NCI-H526 (cell line): Measurements from ENCODE around the gene SMIM29.
A peak's percentile ranks its signal among the peaks of the same experiment; 100 is the strongest.

Source experiments
- DNase-seq, 2 experiments: peaks; one replicate each; lab custom pipeline; 2025; lab: John Stamatoyannopoulos, UW

SMIM29 gene

DNA sequence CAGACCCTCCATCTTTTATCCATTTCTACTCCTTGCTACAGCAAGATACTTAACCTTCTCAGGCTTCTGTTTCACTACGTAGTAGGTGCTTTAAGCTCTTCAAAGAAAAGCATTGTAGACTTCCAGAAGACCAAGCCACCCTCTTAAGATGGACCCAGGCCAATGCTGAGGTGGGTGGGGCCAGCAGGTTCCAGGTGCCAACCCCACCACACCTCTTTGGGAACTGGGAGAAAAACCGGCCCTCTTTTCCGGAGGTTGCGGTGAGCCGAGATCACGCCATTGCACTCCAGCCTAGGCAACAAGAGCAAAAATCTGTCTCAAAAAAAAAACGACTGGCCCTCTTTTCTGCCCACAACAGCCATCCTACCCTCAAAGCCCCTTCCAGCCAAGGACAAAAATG is 22.7 kb downstream of the SMIM29 start:
- no peak for DNase-seq

GRCh38 chr6:34225551-34225950 is 23.3 kb downstream of the SMIM29 start:
- DNase-seq, result no peak

DNA sequence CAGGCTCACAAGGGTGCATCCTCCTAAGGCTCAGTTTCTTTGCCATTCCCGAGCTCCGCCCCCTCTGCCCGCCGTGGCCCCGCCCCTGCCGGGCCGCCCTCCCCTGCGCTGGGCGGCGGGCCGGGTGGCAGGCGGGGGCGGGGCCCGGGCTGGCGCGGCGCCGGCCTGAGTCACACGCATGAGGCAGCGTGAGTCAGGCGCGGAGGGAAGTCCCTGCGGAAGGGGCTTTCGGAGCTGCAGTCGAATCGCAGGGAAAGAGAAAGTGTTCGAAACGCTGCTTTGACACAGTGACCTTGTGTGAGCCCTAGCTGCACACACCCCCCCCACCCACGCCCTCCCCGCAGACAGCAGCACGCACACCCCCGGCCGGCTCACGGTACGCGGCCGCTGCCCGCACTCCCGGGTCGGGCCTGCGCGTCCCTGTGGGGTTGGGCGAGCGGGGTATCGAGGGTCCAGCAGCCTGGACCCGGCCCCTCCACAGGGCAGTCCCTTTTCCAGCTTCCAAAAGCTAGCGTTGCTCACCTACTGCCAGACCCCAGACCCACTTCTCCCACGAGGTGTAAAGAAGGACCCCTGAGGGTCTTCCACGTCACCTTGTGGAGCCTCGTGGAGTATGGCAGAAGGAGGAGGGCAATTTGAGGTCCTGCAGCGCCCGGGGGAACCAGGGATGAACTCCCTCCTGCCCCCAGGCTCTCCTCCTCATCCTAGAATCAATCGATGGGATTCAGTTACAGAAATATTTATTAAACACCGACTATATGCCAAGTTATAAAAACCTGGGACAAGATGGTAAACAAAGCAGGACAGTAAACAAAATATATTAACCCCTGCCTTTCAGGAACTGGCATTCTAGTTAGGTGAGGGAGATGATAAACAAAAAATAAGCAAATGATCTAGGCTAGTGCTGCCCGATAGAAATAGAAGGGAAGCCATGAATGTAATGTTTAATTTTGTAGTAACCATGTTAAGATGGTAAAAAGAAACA is 24.6 kb downstream of the SMIM29 start:
- peak in 1 of 2 experiments; percentile 94 for DNase-seq

GRCh38 chr6:34223381-34223955 is 25.3 kb downstream of the SMIM29 start:
- peak; percentile 39 to 74 for DNase-seq

DNA sequence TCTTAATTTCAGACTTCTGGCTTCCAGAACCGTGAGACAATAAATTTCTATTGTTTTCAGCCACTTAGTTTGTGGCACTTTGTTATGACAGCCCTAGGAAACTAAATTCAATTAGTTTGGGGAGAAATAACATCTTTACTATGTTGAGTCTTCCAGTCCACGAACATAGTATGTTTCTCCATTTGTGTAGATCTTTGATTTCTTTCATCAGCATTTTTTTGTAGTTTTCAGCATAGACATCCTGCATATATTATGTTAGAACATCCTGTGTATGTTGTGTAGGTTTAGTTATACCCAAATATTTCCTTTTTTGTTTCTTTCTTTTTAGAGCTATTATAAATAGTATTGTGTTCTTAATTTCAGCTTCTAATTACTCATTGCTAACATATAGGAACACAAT is 30.1 kb downstream of the SMIM29 start:
- no peak for DNase-seq

- no peak for DNase-seq
Observed at GRCh38 chr6:34213772-34214171, 35.0 kb downstream of the SMIM29 start.

DNA sequence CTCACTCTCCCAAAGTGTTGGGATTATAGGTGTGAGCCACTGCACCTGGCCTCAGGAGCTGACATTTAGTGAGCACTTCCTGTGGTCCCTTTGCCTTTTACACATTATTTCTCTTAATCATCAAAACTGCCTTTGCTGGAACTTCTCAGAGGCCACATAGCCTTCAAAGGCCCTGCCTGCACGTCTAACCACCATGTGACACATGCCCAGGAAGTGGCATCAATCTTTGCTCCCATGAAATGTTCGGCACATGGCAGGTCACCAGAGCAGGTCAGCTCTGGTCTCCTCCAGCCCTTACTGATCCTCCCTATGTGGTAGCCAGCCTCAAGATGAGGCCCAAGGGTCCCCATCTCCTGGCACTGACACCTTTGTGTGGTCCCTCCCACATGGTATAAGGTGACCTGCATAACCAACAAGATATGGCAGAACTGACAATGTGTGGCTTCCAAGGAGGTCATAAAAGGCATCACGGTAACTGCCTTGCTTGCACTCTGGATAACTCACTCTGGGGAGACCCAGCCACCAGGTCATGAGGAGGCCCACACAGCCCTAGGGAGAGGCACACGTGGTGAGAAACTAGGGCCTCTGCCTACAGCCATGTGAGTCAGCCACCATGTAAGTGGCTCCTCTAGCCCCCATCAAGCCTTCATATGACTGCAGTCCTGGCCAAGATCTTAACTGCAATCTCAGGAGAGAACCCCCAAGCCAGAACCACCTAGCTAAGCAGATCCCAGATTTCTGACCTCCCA is 40.9 kb downstream of the SMIM29 start:
- no peak for DNase-seq

DNA sequence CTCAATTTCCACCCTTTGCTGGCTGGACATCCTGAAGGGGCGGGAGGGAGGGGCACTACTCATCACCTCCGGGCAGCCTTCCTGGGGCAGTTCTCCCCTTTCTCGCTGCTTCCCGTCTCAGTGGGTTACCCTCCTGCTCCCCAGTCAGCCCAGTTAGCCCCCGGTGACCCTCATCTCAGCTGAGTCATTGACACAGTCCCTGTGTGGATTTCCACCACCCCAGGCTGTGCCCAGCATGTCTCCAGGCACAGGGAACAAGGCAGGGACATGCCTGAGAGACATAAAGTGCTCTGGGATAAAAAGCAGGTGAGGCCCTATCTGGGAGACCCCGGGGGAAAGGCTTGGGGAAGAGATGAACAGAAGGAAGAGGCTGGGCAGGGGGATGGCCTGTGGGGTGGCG is 42.1 kb downstream of the SMIM29 start:
- no peak for DNase-seq

DNA sequence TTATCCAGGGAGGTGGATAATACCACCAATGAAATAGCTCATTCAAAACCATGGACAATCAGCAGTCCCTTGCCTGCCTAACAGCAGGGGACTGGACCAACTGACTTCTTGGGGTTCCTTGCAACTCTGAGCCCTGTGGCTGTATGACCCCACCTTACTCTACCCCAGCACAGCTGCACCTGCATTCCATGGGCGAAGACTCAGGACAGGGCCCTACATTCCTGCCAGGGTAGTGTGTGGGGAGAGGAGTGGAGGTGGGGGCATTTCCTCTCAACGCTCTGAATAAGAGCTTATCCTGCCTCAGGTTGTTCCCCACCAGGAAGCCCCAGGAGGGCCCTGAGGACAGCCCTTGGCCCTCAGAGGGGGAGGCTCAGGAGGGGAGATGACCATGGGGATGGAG is 42.9 kb downstream of the SMIM29 start:
- no peak for DNase-seq

DNA sequence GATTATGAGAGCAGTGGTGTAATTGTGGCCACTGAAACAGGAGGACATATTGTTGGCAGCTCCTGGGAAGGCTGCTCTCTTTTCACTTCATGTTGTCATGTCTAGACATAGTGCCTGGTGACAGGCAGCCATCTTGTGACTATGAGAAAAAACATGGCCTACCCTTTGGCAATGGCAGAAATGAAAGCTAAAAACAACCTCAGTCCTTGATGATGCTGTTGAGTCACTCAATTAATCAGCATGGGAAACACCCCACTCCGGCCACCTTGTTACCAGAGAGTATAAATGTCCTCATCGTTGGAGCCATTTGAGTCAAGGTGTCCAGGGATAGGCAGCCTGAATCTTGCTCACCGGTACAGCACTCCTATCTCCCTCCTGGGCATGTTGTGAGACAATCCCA is 43.3 kb downstream of the SMIM29 start:
- no peak for DNase-seq

- no peak for DNase-seq
Observed at GRCh38 chr6:34204693-34205092, 44.1 kb downstream of the SMIM29 start.

DNA sequence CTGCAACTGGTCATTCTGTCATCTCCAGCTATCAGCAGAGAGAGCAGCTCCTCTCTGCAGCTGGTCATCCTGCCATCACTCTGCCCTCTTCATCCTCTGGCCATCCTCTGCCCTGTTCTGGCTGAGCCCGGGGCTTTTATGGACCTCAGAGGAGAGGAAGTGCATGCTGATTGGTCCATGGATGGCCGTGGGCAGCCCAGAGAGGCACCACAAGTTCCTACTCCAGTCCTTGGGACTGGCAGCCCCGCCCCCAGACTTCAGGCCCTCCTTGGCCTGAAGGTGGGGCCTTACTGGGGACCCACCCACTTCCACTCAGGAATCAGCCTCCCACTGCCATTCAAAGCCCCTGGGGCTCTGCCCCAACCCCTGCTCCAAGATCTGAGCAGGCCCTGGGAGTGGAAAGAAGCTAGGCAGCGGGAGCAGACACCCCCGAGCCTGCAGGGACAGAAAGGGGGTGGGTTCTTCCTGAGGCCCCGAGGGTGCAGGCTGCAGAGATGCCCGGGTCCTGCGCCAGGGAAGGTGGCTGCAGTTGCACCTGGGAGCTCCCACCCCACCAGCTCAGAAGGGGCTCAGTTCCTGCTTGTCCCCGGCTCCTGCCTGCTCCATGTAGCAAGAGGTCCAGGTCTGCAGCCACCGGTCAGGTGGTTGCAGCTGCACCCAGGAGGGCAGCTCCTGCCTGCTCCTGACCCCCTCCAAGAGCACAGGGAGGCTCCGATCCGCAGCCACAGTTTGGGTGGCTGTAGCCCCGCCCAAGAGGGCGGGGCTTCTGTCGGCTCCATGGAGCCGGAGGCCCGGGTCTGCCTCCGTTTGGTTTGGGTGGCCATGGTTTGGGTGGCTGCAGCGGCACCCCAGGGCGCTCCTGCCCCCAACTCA is 46.2 kb downstream of the SMIM29 start:
- no peak for DNase-seq

- DNase-seq, result no peak
Observed at GRCh38 chr6:34201455-34202107, 47.2 kb downstream of the SMIM29 start.

GRCh38 chr6:34200340-34200971 is 48.4 kb downstream of the SMIM29 start:
- DNase-seq, result peak in 1 of 2 experiments; percentile 46

DNA sequence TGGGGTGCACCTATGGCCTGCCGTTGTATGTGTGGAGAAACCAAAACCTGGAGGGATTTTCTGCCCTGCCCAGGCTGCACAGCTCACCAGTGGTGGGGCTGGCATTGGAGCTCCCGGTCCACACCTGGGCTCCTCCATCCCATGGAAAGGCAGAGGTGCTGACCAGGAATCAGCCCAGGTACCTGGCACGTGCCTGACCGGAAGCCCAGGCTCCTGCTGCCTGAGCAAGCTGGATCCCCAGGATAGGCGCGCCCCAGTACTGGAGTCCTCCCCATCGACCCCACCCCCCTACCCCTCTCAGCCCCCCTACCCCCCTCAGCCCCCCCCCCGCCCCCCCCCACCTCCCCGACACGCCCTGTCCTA is 52.0 kb downstream of the SMIM29 start:
- peak in 1 of 2 experiments; percentile 52 for DNase-seq
